ENCODE results near the gene CACNA2D2.

DNA sequence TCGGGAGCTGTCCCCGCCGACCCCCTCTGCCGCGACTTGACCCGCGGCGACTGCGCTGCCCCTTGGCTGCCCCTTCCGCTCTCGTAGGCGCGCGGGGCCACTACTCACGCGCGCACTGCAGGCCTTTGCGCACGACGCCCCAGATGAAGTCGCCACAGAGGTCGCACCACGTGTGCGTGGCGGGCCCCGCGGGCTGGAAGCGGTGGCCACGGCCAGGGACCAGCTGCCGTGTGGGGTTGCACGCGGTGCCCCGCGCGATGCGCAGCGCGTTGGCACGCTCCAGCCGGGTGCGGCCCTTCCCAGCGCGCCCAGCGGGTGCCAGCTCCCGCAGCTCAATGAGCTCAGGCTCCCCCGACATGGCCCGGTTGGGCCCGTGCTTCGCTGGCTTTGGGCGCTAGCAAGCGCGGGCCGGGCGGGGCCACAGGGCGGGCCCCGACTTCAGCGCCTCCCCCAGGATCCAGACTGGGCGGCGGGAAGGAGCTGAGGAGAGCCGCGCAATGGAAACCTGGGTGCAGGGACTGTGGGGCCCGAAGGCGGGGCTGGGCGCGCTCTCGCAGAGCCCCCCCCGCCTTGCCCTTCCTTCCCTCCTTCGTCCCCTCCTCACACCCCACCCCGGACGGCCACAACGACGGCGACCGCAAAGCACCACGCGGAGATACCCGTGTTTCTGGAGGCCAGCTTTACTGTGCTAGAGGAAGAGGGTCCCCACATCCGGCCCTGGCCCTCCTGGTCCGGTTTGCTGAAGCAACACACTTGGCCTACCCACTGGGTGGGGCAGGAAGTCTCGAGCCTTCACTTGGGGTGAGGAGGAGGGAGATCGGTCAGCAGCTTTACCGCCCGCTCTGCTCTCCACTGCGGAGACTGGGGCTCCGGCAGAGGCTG, 162.7 kb downstream of the CACNA2D2 start, which contains the start of gene RASSF1:
- TF ChIP-seq CTCF (IDR thresholded peaks at IDR 0.05) (no peak), POLR2A (IDR thresholded peaks at IDR 0.05) (peak; percentile 30 to 82)

All from heart left ventricle (tissue), 13 donors.